ENCODE data around the gene CRAMP1.
"Not testable (repeated sequence)": the region's sequence is repeated elsewhere in the genome, so short reads cannot be mapped to it uniquely, and the experiment has no call there.

Gene CRAMP1

GRCh38 chr16:1687427-1688316 lies 75.5 kb downstream of the CRAMP1 start:
- DNase-seq (ENCODE audit: low read depth in 2 of 2): no peak

GRCh38 chr16:1688807-1689560 lies 76.8 kb downstream of the CRAMP1 start:
- no peak for DNase-seq (ENCODE audit: low read depth in 2 of 2)

GRCh38 chr16:1689853-1690252 lies 77.7 kb downstream of the CRAMP1 start:
- no peak for DNase-seq (ENCODE audit: low read depth in 2 of 2)

DNA sequence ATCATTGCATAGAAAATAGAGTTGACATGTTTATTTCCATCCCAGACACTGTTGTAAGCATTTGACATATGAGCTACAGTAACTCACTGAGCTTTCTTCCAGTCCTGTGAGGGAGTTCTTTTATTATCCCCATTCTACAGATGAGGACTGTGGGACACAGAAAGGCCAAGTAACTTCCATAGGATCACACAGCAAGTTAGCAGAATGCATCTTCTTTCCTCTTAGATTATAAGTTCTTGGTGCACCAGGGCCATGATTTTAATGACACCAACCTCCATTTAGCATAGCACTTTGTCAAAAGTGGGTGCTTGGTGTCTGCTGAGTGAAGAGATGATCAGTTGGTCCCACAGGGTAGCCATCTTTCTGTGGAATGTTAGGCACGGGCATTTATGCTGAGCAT lies 78.7 kb downstream of the CRAMP1 start:
- no peak for DNase-seq (ENCODE audit: low read depth in 2 of 2)

GRCh38 chr16:1691276-1691675 lies 79.1 kb downstream of the CRAMP1 start:
- DNase-seq (ENCODE audit: low read depth in 2 of 2): no peak

GRCh38 chr16:1691956-1692355 lies 79.8 kb downstream of the CRAMP1 start:
- no peak for DNase-seq (ENCODE audit: low read depth in 2 of 2)

GRCh38 chr16:1696863-1697262 lies 84.7 kb downstream of the CRAMP1 start:
- DNase-seq (ENCODE audit: low read depth in 2 of 2): no peak

DNA sequence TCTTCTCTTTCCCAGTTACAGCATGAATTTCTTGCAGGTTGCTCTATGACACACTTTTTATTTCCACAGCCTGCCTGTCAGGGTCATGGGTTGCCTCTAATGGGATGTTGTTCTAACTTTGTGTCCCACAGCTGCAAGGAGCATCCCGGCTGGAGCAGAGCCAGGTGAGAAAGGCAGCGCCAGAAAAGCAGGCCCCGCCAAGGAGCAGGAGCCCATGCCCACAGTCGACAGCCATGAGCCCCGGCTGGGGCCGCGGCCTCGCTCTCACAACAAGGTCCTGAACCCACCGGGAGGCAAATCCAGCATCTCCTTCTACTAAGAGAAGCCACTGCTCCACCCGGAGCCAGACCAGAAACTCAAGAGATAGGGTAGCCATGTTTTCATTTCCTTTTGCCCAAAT lies 86.5 kb downstream of the CRAMP1 start:
- DNase-seq (ENCODE audit: low read depth in 2 of 2): no peak

- no peak for DNase-seq (ENCODE audit: low read depth in 2 of 2)
Measured at GRCh38 chr16:1700246-1700645, 88.1 kb downstream of the CRAMP1 start.

DNA sequence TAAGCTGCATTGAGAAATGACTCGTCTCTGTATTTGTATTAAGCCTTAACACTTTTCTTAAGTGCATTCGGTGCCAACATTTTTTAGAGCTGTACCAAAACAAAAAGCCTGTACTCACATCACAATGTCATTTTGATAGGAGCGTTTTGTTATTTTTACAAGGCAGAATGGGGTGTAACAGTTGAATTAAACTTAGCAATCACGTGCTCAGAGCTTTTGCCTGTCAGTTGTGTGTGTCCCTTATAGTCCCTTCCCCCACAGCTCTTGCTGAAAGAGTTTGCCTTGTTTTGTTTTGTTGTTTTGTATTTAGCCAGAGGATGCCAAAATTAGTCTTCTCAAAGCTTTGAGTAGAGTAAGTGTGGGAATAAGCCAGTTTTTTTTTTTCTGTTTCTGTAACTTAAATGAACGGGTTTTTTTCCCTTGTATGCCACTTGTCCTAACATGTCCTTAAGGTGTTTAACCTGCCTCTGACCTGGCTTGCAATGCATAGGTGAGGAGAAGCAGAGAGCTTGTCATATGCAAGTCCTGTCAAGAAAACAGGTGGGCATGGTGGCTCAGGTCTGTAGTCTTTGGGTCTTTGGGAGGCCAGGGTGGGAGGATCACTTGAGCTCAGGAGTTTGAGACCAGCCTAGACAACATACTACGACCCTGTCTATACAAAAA lies 89.2 kb downstream of the CRAMP1 start:
- no peak for DNase-seq (ENCODE audit: low read depth in 2 of 2)

GRCh38 chr16:1705324-1705687 lies 93.1 kb downstream of the CRAMP1 start:
- DNase-seq (ENCODE audit: low read depth in 2 of 2): not testable (repeated sequence)

DNA sequence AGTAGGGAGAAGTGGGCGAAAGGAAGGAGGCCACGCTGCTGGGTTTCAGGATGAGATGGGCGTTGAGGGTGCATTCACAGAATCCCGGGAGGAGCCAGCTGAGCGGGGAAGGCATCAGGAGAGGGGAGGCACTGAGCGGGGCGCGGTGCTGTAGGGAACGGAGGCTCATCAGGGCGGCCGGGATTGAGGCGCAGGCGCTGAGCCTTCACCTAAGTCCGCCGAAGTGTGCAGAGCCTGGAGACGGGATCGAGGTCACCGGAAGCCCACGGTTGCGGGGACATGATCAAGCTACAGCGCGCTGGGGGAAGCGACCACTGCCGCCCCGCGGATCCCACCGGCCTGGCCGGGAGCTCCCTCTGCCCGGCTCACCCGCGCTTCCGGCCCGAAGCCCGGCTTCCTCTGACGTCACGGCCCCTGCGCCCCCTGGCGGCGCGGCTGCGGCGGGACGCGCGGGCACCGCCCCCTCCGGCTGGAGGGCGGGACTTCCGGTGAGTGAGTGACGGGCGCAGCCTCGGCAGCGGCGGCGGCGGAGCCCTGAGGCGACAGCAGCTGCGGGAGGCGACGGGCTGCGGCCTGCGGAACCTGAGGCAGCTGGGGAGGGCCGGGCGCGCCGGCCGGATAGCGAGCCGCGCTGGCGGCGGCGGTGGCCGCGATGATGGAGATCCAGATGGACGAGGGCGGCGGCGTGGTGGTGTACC lies 93.7 kb downstream of the CRAMP1 start, which contains the start of gene MAPK8IP3:
MAPK8IP3 (plus strand) TSS at position 508 of the 698 bp plus-strand sequence; CDS start at position 653, 145 bp downstream.
- peak; percentile 77 to 79 for DNase-seq (ENCODE audit: low read depth in 2 of 2)

- no peak for DNase-seq (ENCODE audit: low read depth in 2 of 2)
Measured at GRCh38 chr16:1706386-1707192, 94.4 kb downstream of the CRAMP1 start.

DNA sequence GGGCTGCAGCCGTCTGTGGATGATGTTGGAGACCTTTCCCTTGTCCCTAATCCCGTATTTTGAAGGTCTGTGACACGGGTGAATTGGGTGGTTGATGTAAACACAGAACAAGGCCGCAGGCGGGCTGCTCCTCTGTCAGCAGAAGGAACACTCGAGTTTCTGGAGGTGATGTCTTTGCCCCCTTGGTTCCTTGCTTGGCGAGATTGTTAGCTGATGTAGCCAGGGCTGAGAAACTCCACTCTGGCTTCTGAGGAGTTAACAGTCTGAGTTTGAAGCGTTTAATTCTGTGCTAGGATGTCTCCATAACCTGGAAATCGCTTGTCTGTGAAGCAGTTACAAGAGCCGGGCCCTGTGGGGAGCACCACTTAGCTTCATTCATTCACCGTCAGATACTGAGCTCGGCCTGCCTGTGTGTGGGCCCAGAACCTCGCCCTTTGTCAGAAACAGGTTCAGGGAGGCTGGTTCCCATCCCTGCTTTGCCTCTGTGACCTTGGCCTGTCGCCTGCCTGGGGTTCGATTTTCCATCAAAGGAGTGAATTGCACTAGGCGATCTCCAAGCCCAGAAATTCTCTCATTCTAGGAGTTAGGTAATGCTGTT lies 95.1 kb downstream of the CRAMP1 start:
- no peak for DNase-seq (ENCODE audit: low read depth in 2 of 2)

DNA sequence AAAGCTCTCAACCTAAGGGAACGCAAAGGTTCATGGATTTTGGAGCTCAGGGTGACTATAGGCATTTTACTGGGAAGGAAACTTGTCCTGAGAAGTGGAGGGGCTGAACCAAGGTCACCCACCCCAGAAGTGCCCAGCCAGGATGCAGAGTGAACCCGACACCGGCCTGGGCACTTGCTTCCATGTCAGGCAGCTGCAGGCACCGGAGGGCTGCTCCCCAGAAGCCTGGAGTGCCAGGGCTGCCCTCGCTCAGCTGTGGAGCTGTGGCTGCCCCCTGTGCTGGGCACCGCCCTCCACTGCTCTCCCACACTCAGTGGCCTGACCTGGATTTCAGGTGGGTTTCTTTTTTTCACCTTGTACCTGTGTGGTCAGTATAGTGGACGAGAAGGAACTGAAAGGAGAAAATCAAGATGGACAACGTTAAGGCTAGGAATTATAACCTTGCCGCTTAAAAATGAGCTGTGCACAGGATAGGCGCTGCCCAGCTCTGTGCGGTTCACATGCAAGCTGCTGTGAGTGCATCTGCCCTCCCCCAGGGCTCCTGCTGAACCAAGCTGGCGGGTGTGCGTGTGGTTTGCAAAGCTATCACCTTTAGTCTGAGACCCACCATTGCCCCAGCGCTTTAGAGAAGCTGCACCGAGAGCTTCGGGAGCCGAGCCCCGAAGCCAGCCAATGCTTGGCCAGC lies 96.1 kb downstream of the CRAMP1 start:
- no peak for DNase-seq (ENCODE audit: low read depth in 2 of 2)

GRCh38 chr16:1708768-1709180 lies 96.6 kb downstream of the CRAMP1 start:
- DNase-seq (ENCODE audit: low read depth in 2 of 2): no peak

DNA sequence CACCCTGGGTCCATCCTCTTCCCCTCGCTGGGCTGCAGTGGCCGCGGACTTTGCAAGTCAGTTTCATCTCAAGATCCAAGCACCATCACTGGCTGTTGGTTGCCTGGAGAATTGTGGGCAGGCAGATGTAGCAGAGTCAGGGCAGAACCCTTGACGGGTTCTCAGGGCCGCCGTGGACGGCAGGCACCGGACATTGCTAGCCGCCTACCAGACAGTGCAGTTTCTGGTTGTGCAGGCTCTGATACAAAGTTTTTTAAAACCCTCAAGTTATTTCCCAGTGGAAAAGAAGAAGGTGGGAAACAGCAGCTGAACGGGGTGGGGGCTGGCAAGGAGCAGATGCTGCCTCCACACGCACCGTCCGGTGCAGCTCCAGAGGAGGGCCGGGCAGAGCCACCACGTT lies 97.2 kb downstream of the CRAMP1 start:
- no peak for DNase-seq (ENCODE audit: low read depth in 2 of 2)

- DNase-seq (ENCODE audit: low read depth in 2 of 2): no peak
Measured at GRCh38 chr16:1710811-1711507, 98.8 kb downstream of the CRAMP1 start.

- DNase-seq (ENCODE audit: low read depth in 2 of 2): no peak
Measured at GRCh38 chr16:1712791-1713261, 100.7 kb downstream of the CRAMP1 start.
